HEK293T (cell line): Measurements from ENCODE around the gene RRP8.

Experiments used
- CTCF ChIA-PET: fragments of 350-600 bp; formaldehyde crosslinking; extraction: SDS; loops from one replicate; lab custom pipeline; 2021; ENCODE audit warnings: antibody characterized with exemption, inconsistent platforms; lab: Yijun Ruan, JAX
- POLR2A ChIA-PET: fragments of 350-600 bp; formaldehyde crosslinking; extraction: SDS; loops from one replicate; lab custom pipeline; 2020; ENCODE audit warnings: antibody characterized with exemption, inconsistent platforms; lab: Yijun Ruan, JAX
- DNase-seq: peaks from one replicate; pipeline ENCODE4 v3.0.0; 2012; ENCODE audit warnings: mixed read lengths; ENCODE audit errors: extremely low spot score
- ARNT ChIP-seq: fragments of 450-650 bp; IDR thresholded peaks from 2 replicates; pipeline ENCODE4 v1.6.1; 2017; ENCODE audit warnings: mild to moderate bottlenecking
- BHLHE40 ChIP-seq: fragments of 450-650 bp; IDR thresholded peaks from 2 replicates; pipeline ENCODE4 v1.6.1; 2016; ENCODE audit warnings: mild to moderate bottlenecking, moderate library complexity, borderline replicate concordance
- CTBP1 ChIP-seq: fragments of 450-650 bp; IDR thresholded peaks from 2 replicates; pipeline ENCODE4 v1.6.1; 2016; ENCODE audit warnings: borderline replicate concordance
- ELF4 ChIP-seq: fragments of 450-650 bp; IDR thresholded peaks from 2 replicates; pipeline ENCODE4 v1.6.1; 2017; ENCODE audit warnings: antibody characterized with exemption
- FOXA1 ChIP-seq: fragments of 450-650 bp; IDR thresholded peaks from 2 replicates; pipeline ENCODE4 v1.6.1; 2016; ENCODE audit warnings: mild to moderate bottlenecking
- FOXK2 ChIP-seq: fragments of 450-650 bp; IDR thresholded peaks from 2 replicates; pipeline ENCODE4 v1.6.1; 2016; ENCODE audit warnings: mild to moderate bottlenecking
- FOXM1 ChIP-seq: fragments of 450-650 bp; IDR thresholded peaks from 2 replicates; pipeline ENCODE4 v1.6.1; 2017; ENCODE audit warnings: mild to moderate bottlenecking, borderline replicate concordance
- HDGF ChIP-seq: fragments of 450-650 bp; IDR thresholded peaks from 2 replicates; pipeline ENCODE4 v1.6.1; 2017; ENCODE audit warnings: antibody characterized with exemption, borderline replicate concordance
- L3MBTL2 ChIP-seq: fragments of 450-650 bp; conservative IDR thresholded peaks from 2 replicates; pipeline ENCODE4 v1.6.1; 2016; ENCODE audit warnings: mild to moderate bottlenecking
- LEF1 ChIP-seq: fragments of 450-650 bp; IDR thresholded peaks from 2 replicates; pipeline ENCODE4 v1.6.1; 2017; ENCODE audit warnings: mild to moderate bottlenecking, borderline replicate concordance
- NFRKB ChIP-seq: fragments of 450-650 bp; IDR thresholded peaks from 2 replicates; pipeline ENCODE4 v1.6.1; 2016; ENCODE audit warnings: mild to moderate bottlenecking, moderate library complexity
- SP1 ChIP-seq: fragments of 450-650 bp; IDR thresholded peaks from 2 replicates; pipeline ENCODE4 v1.6.1; 2017
- SUZ12 ChIP-seq: fragments of 450-650 bp; IDR thresholded peaks from 2 replicates; pipeline ENCODE4 v1.6.1; 2016; ENCODE audit warnings: mild to moderate bottlenecking
- TARDBP ChIP-seq: fragments of 450-650 bp; IDR thresholded peaks from 2 replicates; pipeline ENCODE4 v1.6.1; 2016
- ZNF384 ChIP-seq: fragments of 450-650 bp; IDR thresholded peaks from 2 replicates; pipeline ENCODE4 v1.6.1; 2016
- TF ChIP-seq, protein P1 (sequence below): fragments of 450-650 bp; IDR thresholded peaks from 2 replicates; pipeline ENCODE4 v1.6.1; 2016

Gene RRP8

DNA sequence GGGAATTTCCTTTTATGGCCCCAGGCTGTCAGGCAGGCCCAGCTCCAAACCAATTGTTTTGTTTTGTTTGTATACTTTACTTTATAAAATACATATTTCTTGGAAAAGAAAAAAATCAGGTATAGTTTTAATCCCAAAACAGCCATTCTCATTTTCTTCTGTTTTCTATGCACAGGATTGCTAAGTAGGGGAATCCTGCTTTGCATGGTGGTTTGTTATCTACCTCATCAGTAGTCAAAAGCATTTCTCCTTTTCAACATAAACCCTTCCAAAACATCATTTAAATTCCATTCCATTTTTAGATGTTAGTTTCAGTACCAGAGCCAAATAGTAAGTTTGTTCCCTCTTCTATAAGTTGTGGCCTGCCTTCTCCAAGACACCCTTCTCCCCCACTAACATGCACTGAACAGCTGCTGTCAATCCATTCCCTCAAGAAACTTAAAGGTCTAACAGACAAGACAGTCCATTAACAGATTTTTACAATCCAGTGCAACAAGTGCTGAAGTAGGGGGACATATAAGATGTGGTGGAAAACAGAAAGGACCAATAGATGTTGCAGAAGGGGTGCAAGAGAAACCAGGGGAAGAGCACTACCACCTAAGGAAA, 3.9 kb upstream of the RRP8 start:
- ChIA-PET POLR2A (interaction anchor here (1.1 to 3.5 kb wide), 5 partner anchors 11 to 76 kb away, joined by 3 to 14 read pairs (median 6); partner anchors contain the start of genes MRPL17 and TPP1), CTCF (interaction anchor here (0.9 kb wide), 1 partner anchor 228 kb away, joined by 7 read pairs; no protein-coding TSS in a partner anchor)
- TF ChIP-seq ZNF384 = no peak
- TF ChIP-seq NFRKB = no peak
- TF ChIP-seq LEF1 = no peak
- TF ChIP-seq TARDBP = no peak
- TF ChIP-seq, protein P1, sequence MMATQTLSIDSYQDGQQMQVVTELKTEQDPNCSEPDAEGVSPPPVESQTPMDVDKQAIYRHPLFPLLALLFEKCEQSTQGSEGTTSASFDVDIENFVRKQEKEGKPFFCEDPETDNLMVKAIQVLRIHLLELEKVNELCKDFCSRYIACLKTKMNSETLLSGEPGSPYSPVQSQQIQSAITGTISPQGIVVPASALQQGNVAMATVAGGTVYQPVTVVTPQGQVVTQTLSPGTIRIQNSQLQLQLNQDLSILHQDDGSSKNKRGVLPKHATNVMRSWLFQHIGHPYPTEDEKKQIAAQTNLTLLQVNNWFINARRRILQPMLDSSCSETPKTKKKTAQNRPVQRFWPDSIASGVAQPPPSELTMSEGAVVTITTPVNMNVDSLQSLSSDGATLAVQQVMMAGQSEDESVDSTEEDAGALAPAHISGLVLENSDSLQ = no peak
- TF ChIP-seq CTBP1 = no peak
- no peak for TF ChIP-seq ELF4
- no peak for TF ChIP-seq L3MBTL2
- no peak for TF ChIP-seq FOXM1
- TF ChIP-seq HDGF = no peak
- TF ChIP-seq SUZ12 = no peak
- no peak for TF ChIP-seq FOXK2
- no peak for TF ChIP-seq SP1
- TF ChIP-seq BHLHE40 = no peak
- TF ChIP-seq FOXA1 = no peak
- no peak for TF ChIP-seq ARNT
- no peak for DNase-seq

DNA sequence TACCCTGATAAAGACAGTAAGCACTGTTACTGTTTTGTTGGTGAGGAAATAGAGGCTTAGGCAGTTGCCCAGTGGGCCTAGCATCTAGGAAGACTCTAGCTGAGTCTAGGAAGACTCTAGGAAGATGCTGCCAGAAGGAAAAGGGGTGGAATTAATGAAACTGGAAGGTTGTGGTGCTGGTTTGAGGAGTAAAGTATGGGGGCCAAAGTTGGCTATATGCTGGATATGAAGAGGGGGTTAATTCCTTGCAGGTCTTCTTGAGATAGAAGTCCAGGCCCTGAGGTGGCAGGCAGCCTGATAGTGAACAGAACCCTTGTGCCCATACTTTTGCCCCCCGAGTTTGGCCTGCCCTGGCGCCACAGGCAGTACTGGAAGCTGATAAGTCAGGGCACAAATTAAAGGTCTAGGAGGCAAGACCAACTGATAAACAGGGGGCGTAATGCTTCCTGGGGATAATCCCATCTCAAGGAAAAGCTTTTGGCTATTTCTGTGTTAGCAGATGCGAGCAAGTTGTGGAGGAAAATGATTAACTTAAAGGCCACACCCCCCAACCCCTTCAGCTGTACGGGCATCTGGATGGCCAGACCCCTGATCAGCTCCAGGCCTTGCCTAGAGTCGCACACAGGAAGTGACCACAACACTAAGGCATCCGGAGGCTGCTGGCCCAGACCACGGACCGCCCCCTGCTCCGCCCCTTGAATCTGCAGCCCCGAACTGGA, 3.2 kb upstream of the RRP8 start:
- peak; percentile 74 for DNase-seq
- ChIA-PET POLR2A (interaction anchor here (1.1 to 3.5 kb wide), 5 partner anchors 12 to 77 kb away, joined by 3 to 14 read pairs (median 6); partner anchors contain the start of genes MRPL17 and TPP1), CTCF (interaction anchor here (0.9 kb wide), 1 partner anchor 227 kb away, joined by 7 read pairs; no protein-coding TSS in a partner anchor)
- no peak for TF ChIP-seq ELF4
- no peak for TF ChIP-seq ARNT
- TF ChIP-seq LEF1 = no peak
- no peak for TF ChIP-seq TARDBP
- TF ChIP-seq HDGF = no peak
- TF ChIP-seq ZNF384 = no peak
- TF ChIP-seq L3MBTL2 = no peak
- no peak for TF ChIP-seq SUZ12
- TF ChIP-seq NFRKB = no peak
- TF ChIP-seq, protein P1 = no peak
- TF ChIP-seq CTBP1 = no peak
- TF ChIP-seq FOXA1 = no peak
- no peak for TF ChIP-seq SP1
- no peak for TF ChIP-seq FOXM1
- TF ChIP-seq FOXK2 = no peak
- TF ChIP-seq BHLHE40 = no peak

DNA sequence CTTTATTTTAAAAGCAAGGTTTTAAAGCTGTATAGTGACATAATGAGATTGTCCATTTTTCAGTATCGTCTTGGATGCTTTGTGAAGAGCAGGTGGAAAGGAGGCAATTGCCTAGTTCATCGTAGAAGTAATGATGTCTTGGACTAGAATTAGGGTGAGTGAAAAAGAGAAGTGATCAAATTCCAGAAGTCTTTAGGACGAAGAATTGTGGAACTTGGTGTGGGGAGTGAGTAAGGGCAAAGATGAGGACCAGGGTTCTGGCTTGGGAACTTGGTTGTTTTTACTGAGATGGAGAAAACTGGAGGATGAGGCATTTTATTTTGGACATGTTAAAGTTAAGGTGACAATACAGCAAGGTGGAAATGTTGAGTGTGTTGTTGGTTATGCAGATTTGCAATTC, 1.4 kb upstream of the RRP8 start:
- TF ChIP-seq LEF1 = no peak
- CTCF ChIA-PET = interaction anchor here (0.6 to 0.8 kb wide), 2 partner anchors 98 to 102 kb away, joined by 3 read pairs; no protein-coding TSS in a partner anchor
- no peak for DNase-seq
- POLR2A ChIA-PET = interaction anchor here (0.6 to 3.2 kb wide), 9 partner anchors 7 to 186 kb away, joined by 3 to 18 read pairs (median 8); partner anchors contain the start of genes APBB1, ARFIP2, MRPL17 and TAF10

DNA sequence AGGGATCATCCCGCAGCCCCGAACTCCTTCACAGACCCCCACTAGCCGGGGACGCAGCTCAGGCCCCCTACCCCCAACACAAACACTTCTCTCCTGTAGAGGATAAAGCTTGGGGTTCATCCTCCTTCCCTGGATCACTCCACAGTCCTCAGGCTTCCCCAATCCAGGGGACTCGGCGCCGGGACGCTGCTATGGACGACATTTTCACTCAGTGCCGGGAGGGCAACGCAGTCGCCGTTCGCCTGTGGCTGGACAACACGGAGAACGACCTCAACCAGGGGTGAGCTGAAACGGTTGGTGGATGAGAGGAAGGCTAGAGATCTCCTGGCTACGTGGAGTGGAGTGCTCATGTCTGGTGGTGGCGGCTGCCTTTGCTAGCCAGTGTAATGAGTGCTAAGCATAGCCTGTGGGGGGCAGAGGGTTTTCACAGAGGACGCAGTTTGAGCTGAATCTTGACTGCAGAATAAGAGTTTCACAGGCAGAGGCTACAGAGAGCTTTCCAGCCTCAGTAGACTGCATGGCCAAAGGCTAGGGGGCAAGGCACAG, 738 bp upstream of the RRP8 start:
- DNase-seq = peak; percentile 56
- ChIA-PET CTCF (interaction anchor here (0.6 to 0.8 kb wide), 2 partner anchors 99 to 102 kb away, joined by 3 read pairs; no protein-coding TSS in a partner anchor), POLR2A (interaction anchor here (0.6 to 3.2 kb wide), 10 partner anchors 8 to 185 kb away, joined by 3 to 18 read pairs (median 7); partner anchors contain the start of genes APBB1, ARFIP2, MRPL17 and TAF10)

More for the DNA sequence above, 738 bp upstream of the RRP8 start:
- TF ChIP-seq, protein P1 = no peak
- no peak for TF ChIP-seq ARNT
- TF ChIP-seq BHLHE40 = no peak
- TF ChIP-seq TARDBP = no peak
- TF ChIP-seq NFRKB = no peak
- no peak for TF ChIP-seq LEF1
- no peak for TF ChIP-seq CTBP1
- no peak for TF ChIP-seq ELF4
- TF ChIP-seq FOXA1 = no peak
- TF ChIP-seq FOXK2 = no peak
- no peak for TF ChIP-seq SP1
- TF ChIP-seq FOXM1 = no peak
